IPS DF 6.9 (cell line): ENCODE measurements around the gene PDZD4.

Experiments
- DNase-seq: peaks from one replicate; pipeline ENCODE4 v3.0.0-alpha.2; 2013; ENCODE audit warnings: low read depth, low spot score
- H3K27ac ChIP-seq: one replicate; pipeline ENCODE4 v1.5.1; 2013; ENCODE audit warnings: low read length, control low read depth
- H3K27me3 ChIP-seq: 2 replicates; pipeline ENCODE4 v1.6.1; 2013; ENCODE audit warnings: mild to moderate bottlenecking, low read length; ENCODE audit not compliant: control insufficient read depth, insufficient read depth
- H3K36me3 ChIP-seq: 2 replicates; pipeline ENCODE4 v1.6.1; 2013; ENCODE audit warnings: low read length; ENCODE audit not compliant: control insufficient read depth, insufficient read depth
- H3K4me1 ChIP-seq: 2 replicates; pipeline ENCODE4 v1.6.1; 2013; ENCODE audit warnings: low read length; ENCODE audit not compliant: control insufficient read depth, insufficient read depth
- H3K4me3 ChIP-seq: 2 replicates; pipeline ENCODE4 v1.5.1; 2013; ENCODE audit warnings: mild to moderate bottlenecking, low read length
- H3K9me3 ChIP-seq: 2 replicates; pipeline ENCODE4 v1.6.1; 2013; ENCODE audit warnings: low read length, inconsistent platforms; ENCODE audit not compliant: control insufficient read depth, insufficient read depth
- WGBS: extraction: QIAGEN DNeasy Blood & Tissue Kit; methylation state at CpG from one replicate; pipeline ENCODE4 v1.1.7; 2013; ENCODE audit warnings: mixed read lengths, missing lambda C conversion rate; ENCODE audit not compliant: insufficient read length, insufficient coverage; 5-methylcytosine and 5-hydroxymethylcytosine counted together

Gene PDZD4

GRCh38 chrX:153867139-153867538 is 36.8 kb upstream of the PDZD4 start:
- H3K4me1 ChIP-seq = no peaks in the 10 kb centered on the region; the same call in 1 of the 2 replicates
- no peaks in the 10 kb centered on the region for H3K9me3 ChIP-seq
- no peaks in the 10 kb centered on the region for H3K27me3 ChIP-seq
- WGBS = no CpG with 5 or more reads among the region's 9 CpGs
- no peak for DNase-seq
- H3K36me3 ChIP-seq = peaks cover 7% of the 10 kb centered on the region
- no peak overlapping the region for H3K27ac ChIP-seq
- H3K4me3 ChIP-seq = no peak overlapping the region

- Histone ChIP-seq H3K4me3 (no peak overlapping the region), H3K36me3 (peaks cover 7% of the 10 kb centered on the region), H3K4me1 (peaks cover 1% of the 10 kb centered on the region), H3K27ac (no peak overlapping the region), H3K9me3 (no peaks in the 10 kb centered on the region), H3K27me3 (no peaks in the 10 kb centered on the region)
- WGBS = no CpG with 5 or more reads among the region's 22 CpGs
- no peak for DNase-seq
Measured at GRCh38 chrX:153866302-153867019, 36.1 kb upstream of the PDZD4 start.

- H3K27me3 ChIP-seq = no peaks in the 10 kb centered on the region
- H3K4me1 ChIP-seq = peaks cover 1% of the 10 kb centered on the region; the same call in 1 of the 2 replicates
- no peak overlapping the region for H3K27ac ChIP-seq
- no peaks in the 10 kb centered on the region for H3K9me3 ChIP-seq
- no CpG with 5 or more reads among the region's 9 CpGs for WGBS
- no peak for DNase-seq
- H3K4me3 ChIP-seq = no peak overlapping the region
- H3K36me3 ChIP-seq = peaks cover 7% of the 10 kb centered on the region
Measured at GRCh38 chrX:153865685-153866084, 35.3 kb upstream of the PDZD4 start.

GRCh38 chrX:153865321-153865580 is 34.9 kb upstream of the PDZD4 start:
- Histone ChIP-seq H3K4me1 (peaks cover 1% of the 10 kb centered on the region; the same call in 1 of the 2 replicates), H3K9me3 (no peaks in the 10 kb centered on the region), H3K27me3 (no peaks in the 10 kb centered on the region), H3K36me3 (peaks cover 7% of the 10 kb centered on the region), H3K4me3 (no peak overlapping the region), H3K27ac (no peak overlapping the region)
- no CpG with 5 or more reads among the region's 11 CpGs for WGBS
- no peak for DNase-seq

GRCh38 chrX:153864561-153865320 is 34.4 kb upstream of the PDZD4 start:
- no peaks in the 10 kb centered on the region for H3K27me3 ChIP-seq
- H3K36me3 ChIP-seq = peaks cover 7% of the 10 kb centered on the region
- peaks cover 1% of the 10 kb centered on the region; the same call in 1 of the 2 replicates for H3K4me1 ChIP-seq
- no CpG with 5 or more reads among the region's 30 CpGs for WGBS
- H3K27ac ChIP-seq = no peak overlapping the region
- no peaks in the 10 kb centered on the region for H3K9me3 ChIP-seq
- no peak for DNase-seq
- no peak overlapping the region; the same call in 1 of the 2 replicates for H3K4me3 ChIP-seq

GRCh38 chrX:153864101-153864500 is 33.8 kb upstream of the PDZD4 start:
- Histone ChIP-seq H3K36me3 (peaks cover 7% of the 10 kb centered on the region), H3K27me3 (no peaks in the 10 kb centered on the region), H3K9me3 (no peaks in the 10 kb centered on the region), H3K27ac (no peak overlapping the region), H3K4me3 (no peak overlapping the region), H3K4me1 (peaks cover 1% of the 10 kb centered on the region; the same call in 1 of the 2 replicates)
- no peak for DNase-seq
- WGBS = no CpG with 5 or more reads among the region's 10 CpGs

- DNase-seq = no peak
- H3K36me3 ChIP-seq = peaks cover 7% of the 10 kb centered on the region
- H3K9me3 ChIP-seq = no peaks in the 10 kb centered on the region
- no CpG with 5 or more reads among the region's 28 CpGs for WGBS
- H3K4me1 ChIP-seq = peaks cover 1% of the 10 kb centered on the region; the same call in 1 of the 2 replicates
- no peak overlapping the region for H3K4me3 ChIP-seq
- H3K27me3 ChIP-seq = no peaks in the 10 kb centered on the region
- H3K27ac ChIP-seq = no peak overlapping the region
Measured at GRCh38 chrX:153863251-153863991, 33.1 kb upstream of the PDZD4 start.

GRCh38 chrX:153862369-153863250 is 32.3 kb upstream of the PDZD4 start:
- Histone ChIP-seq H3K4me3 (no peak overlapping the region), H3K27me3 (no peaks in the 10 kb centered on the region), H3K4me1 (peaks cover 1% of the 10 kb centered on the region; the same call in 1 of the 2 replicates), H3K9me3 (no peaks in the 10 kb centered on the region), H3K36me3 (peaks cover 4% of the 10 kb centered on the region), H3K27ac (no peak overlapping the region)
- DNase-seq = no peak
- no CpG with 5 or more reads among the region's 22 CpGs for WGBS

- Histone ChIP-seq H3K4me1 (peaks cover 1% of the 10 kb centered on the region; the same call in 1 of the 2 replicates), H3K27ac (no peak overlapping the region), H3K36me3 (peaks cover 4% of the 10 kb centered on the region; the same call in 1 of the 2 replicates), H3K27me3 (no peaks in the 10 kb centered on the region), H3K9me3 (no peaks in the 10 kb centered on the region), H3K4me3 (no peak overlapping the region)
- no peak for DNase-seq
- WGBS = no CpG with 5 or more reads among the region's 21 CpGs
Measured at GRCh38 chrX:153861733-153862310, 31.5 kb upstream of the PDZD4 start.
